Astrocyte (in vitro differentiated cells and primary cell): Measurements from ENCODE around the gene NTM.

Experiments
- CTCF ChIP-seq: IDR thresholded peaks from 2 replicates; pipeline ENCODE4 v1.5.1; 2011; ENCODE audit warnings: low read depth, mild to moderate bottlenecking, inconsistent platforms, low read length, moderate library complexity; ENCODE audit not compliant: insufficient read depth
- EZH2 ChIP-seq: IDR thresholded peaks from 2 replicates; pipeline ENCODE4 v1.6.1; 2012; ENCODE audit warnings: mild to moderate bottlenecking, low read length, inconsistent platforms; ENCODE audit not compliant: insufficient read depth

GRCh38 chr11:131704682-131705081 lies 334.3 kb downstream of the NTM start:
- TF ChIP-seq CTCF, result no peak
- TF ChIP-seq EZH2, result no peak
